HCEC 1CT (cell line): Measurements from ENCODE around the gene CTBP2.
"Not testable (repeated sequence)": the region's sequence is repeated elsewhere in the genome, so short reads cannot be mapped to it uniquely, and the experiment has no call there.

Source experiments
- DNase-seq: peaks from one replicate; pipeline ENCODE4 v3.0.0-alpha.2; 2017

Gene CTBP2

GRCh38 chr10:125186431-125187170, 26.2 kb upstream of the CTBP2 start:
- no peak for DNase-seq

- DNase-seq: not testable (repeated sequence)
Measured at GRCh38 chr10:125179107-125179506, 18.7 kb upstream of the CTBP2 start.

- DNase-seq: no peak
Measured at GRCh38 chr10:125177641-125178640, 17.6 kb upstream of the CTBP2 start.

- no peak for DNase-seq
Measured at GRCh38 chr10:125175807-125176206, 15.4 kb upstream of the CTBP2 start.

- DNase-seq: no peak
Measured at GRCh38 chr10:125174360-125174759, 14.0 kb upstream of the CTBP2 start.

GRCh38 chr10:125172694-125173093, 12.3 kb upstream of the CTBP2 start:
- DNase-seq: no peak

- DNase-seq: no peak
Measured at GRCh38 chr10:125171402-125172306, 11.3 kb upstream of the CTBP2 start.

- DNase-seq: no peak
Measured at GRCh38 chr10:125169915-125170314, 9.6 kb upstream of the CTBP2 start.

GRCh38 chr10:125169279-125169678, 8.9 kb upstream of the CTBP2 start:
- DNase-seq: no peak

GRCh38 chr10:125166658-125167057, 6.3 kb upstream of the CTBP2 start:
- DNase-seq: no peak

GRCh38 chr10:125165584-125166573, 5.5 kb upstream of the CTBP2 start:
- no peak for DNase-seq

- DNase-seq: no peak
Measured at GRCh38 chr10:125164421-125164820, 4.1 kb upstream of the CTBP2 start.

- no peak for DNase-seq
Measured at GRCh38 chr10:125163803-125164202, 3.4 kb upstream of the CTBP2 start.

GRCh38 chr10:125163312-125163711, 2.9 kb upstream of the CTBP2 start:
- not testable (repeated sequence) for DNase-seq

- DNase-seq: no peak
Measured at GRCh38 chr10:125162120-125162931, 2.0 kb upstream of the CTBP2 start.

- DNase-seq: no peak
Measured at GRCh38 chr10:125161707-125162119, 1.4 kb upstream of the CTBP2 start.

GRCh38 chr10:125160856-125161706, 718 bp upstream of the CTBP2 start:
- DNase-seq: peak; percentile 88

GRCh38 chr10:125159486-125159931, 854 bp downstream of the CTBP2 start:
- peak; percentile 28 for DNase-seq
